K562 (cell line): ENCODE data around the gene TMCO1. TPM values are rescaled to one million over a fixed set of nuclear protein-coding genes. Genes with fewer than 3 reads are reported as not detected.

Experiments
- ASH1L ChIP-seq: fragments of 450-650 bp; IDR thresholded peaks from 2 replicates; pipeline ENCODE4 v1.6.1; 2018; ENCODE audit warnings: borderline replicate concordance, mild to moderate bottlenecking, low read depth; ENCODE audit not compliant: partially characterized antibody
- C11orf30 ChIP-seq: fragments of 450-650 bp; IDR thresholded peaks from 2 replicates; pipeline ENCODE4 v1.6.1; 2016; ENCODE audit warnings: low read depth, mild to moderate bottlenecking
- GATA2 ChIP-seq: sonication (generic); formaldehyde crosslinking; IDR thresholded peaks from 2 replicates; pipeline ENCODE4 v1.4.0; 2020; ENCODE audit warnings: mild to moderate bottlenecking, missing genetic modification reagents
- HEY1 ChIP-seq: fragments of 250-450 bp; sonication (Bioruptor Pico); IDR thresholded peaks from 2 replicates; pipeline ENCODE4 v1.5.0; 2020; ENCODE audit warnings: mild to moderate bottlenecking, moderate library complexity, borderline replicate concordance
- HINFP ChIP-seq: fragments of 450-650 bp; conservative IDR thresholded peaks from 2 replicates; pipeline ENCODE4 v1.6.1; 2016; ENCODE audit warnings: missing genetic modification characterization, low read depth, mild to moderate bottlenecking, control low read depth, missing compliant biosample characterization
- HMGXB4 ChIP-seq: sonication (generic); formaldehyde crosslinking; IDR thresholded peaks from 2 replicates; pipeline ENCODE4 v1.8.1; 2023; ENCODE audit warnings: mild to moderate bottlenecking, missing genetic modification reagents
- MAFG ChIP-seq: fragments of 450-650 bp; conservative IDR thresholded peaks from 2 replicates; pipeline ENCODE4 v1.6.1; 2016; ENCODE audit warnings: missing genetic modification characterization, missing compliant biosample characterization
- MLLT1 ChIP-seq, 2 experiments: fragments of 450-650 bp; IDR thresholded peaks; 2 replicates each; pipeline ENCODE4 v1.6.1; 2016
- NCOR1 ChIP-seq: fragments of 450-650 bp; IDR thresholded peaks from 2 replicates; pipeline ENCODE4 v1.6.1; 2016; ENCODE audit warnings: mild to moderate bottlenecking, moderate library complexity
- NELFE ChIP-seq: IDR thresholded peaks from 2 replicates; pipeline ENCODE4 v1.6.1; 2011; ENCODE audit warnings: mild to moderate bottlenecking; ENCODE audit not compliant: insufficient read depth, insufficient read length
- NFIC ChIP-seq: fragments of 450-650 bp; IDR thresholded peaks from 2 replicates; pipeline ENCODE4 v1.6.1; 2017; ENCODE audit warnings: mild to moderate bottlenecking, inconsistent platforms
- PHB2 ChIP-seq: fragments of 450-650 bp; IDR thresholded peaks from 2 replicates; pipeline ENCODE4 v1.6.1; 2017; ENCODE audit warnings: low read depth
- PHTF2 ChIP-seq: fragments of 250-450 bp; sonication (Bioruptor Pico); IDR thresholded peaks from 2 replicates; pipeline ENCODE4 v1.5.0; 2021; ENCODE audit warnings: mild to moderate bottlenecking
- PTBP1 ChIP-seq: fragments of 200-400 bp; formaldehyde crosslinking; IDR thresholded peaks from 2 replicates; pipeline ENCODE4 v1.6.1; 2017; ENCODE audit warnings: low read depth, low read length
- SOX6 ChIP-seq: fragments of 450-650 bp; IDR thresholded peaks from 2 replicates; pipeline ENCODE4 v1.6.1; 2014; ENCODE audit warnings: mild to moderate bottlenecking
- SUPT5H ChIP-seq: fragments of 450-650 bp; IDR thresholded peaks from 2 replicates; pipeline ENCODE4 v1.6.1; 2016
- TEAD4 ChIP-seq, 2 experiments: sonication (generic) in 1 of 2; formaldehyde crosslinking in 1 of 2; IDR thresholded peaks; 2 replicates each; pipeline versions ENCODE4 v1.6.1 to v1.8.0; 2012 to 2022; ENCODE audit warnings: borderline replicate concordance in 1 of 2, inconsistent platforms in 1 of 2, low read length in 1 of 2, mild to moderate bottlenecking in 1 of 2, missing genetic modification reagents in 1 of 2
- USF2 ChIP-seq: sonication (generic); formaldehyde crosslinking; IDR thresholded peaks from 2 replicates; pipeline ENCODE4 v1.5.0; 2020; ENCODE audit warnings: missing genetic modification reagents
- ZKSCAN8 ChIP-seq: fragments of 200-800 bp; sonication (Bioruptor generic); IDR thresholded peaks from 2 replicates; pipeline ENCODE4 v1.6.1; 2016; ENCODE audit warnings: missing genetic modification characterization, missing compliant biosample characterization
- ZNF316 ChIP-seq: fragments of 450-650 bp; IDR thresholded peaks from 2 replicates; pipeline ENCODE4 v1.6.1; 2016
- ZNF431 ChIP-seq: sonication (generic); formaldehyde crosslinking; IDR thresholded peaks from 2 replicates; pipeline ENCODE4 v1.8.0; 2022; ENCODE audit warnings: mild to moderate bottlenecking, missing genetic modification reagents
- ZNF444 ChIP-seq: fragments of 250-450 bp; sonication (Bioruptor Pico); IDR thresholded peaks from 2 replicates; pipeline ENCODE4 v1.4.0; 2020; ENCODE audit warnings: mild to moderate bottlenecking, moderate library complexity
- ZNF639 ChIP-seq, 2 experiments: fragments of 200-800 bp in 1 of 2; sonication (Bioruptor generic) in 1 of 2; sonication (generic) in 1 of 2; formaldehyde crosslinking in 1 of 2; IDR thresholded peaks in 1 of 2; conservative IDR thresholded peaks in 1 of 2; 2 replicates each; pipeline versions ENCODE4 v1.5.0 to v1.6.1; 2016 to 2020; ENCODE audit warnings: missing compliant biosample characterization in 1 of 2, missing genetic modification characterization in 1 of 2, missing genetic modification reagents in 1 of 2
- polyA plus RNA-seq, 8 experiments: library from polyadenylated mRNA; depleted of rRNA in 4 of 8; stranded (reverse) in 5 of 8; unstranded in 3 of 8; fragments of >200 nt; fragmentation: Nextera tagmentation in 2 of 8; fragmentation: Illumina TruSeq in 1 of 8; extraction: Ambion mirVana in 2 of 8; extraction: Trizol in 1 of 8; gene quantifications; 2 replicates each; pipeline versions ENCODE4 v1.2.1 to v1.2.3, GENCODE V29; 2011 to 2014; ENCODE audit warnings: inconsistent platforms in 1 of 8, missing spikeins in 1 of 8
- total RNA-seq, 7 experiments: library from RNA; depleted of rRNA in 6 of 7; stranded (reverse); fragments of >200 nt in 6 of 7; fragmentation: Illumina TruSeq in 2 of 7; extraction: Trizol in 2 of 7; gene quantifications; 2 replicates each; pipeline versions ENCODE4 v1.2.1 to v1.2.3, GENCODE V29; 2011 to 2021; ENCODE audit warnings: low replicate concordance in 1 of 7

Gene TMCO1
- total and polyA plus RNA-seq, 9 of the 15 experiments (the other 6 are each of a cell fraction or from before 2014, with no cell fraction given) = 69.3 to 561 (median 175) TPM

- TF ChIP-seq ZNF639 (CRISPR knock-in tag; conservative IDR thresholded peaks at IDR 0.05 in 1 of 2, IDR thresholded peaks at IDR 0.05 in 1 of 2) (no peak), HMGXB4 (CRISPR knock-in tag) (no peak), HEY1 (CRISPR knock-in tag) (no peak), NELFE (no peak), ZKSCAN8 (no peak), GATA2 (peak; percentile 71), MAFG (tag) (no peak), PHTF2 (CRISPR knock-in tag) (no peak), ZNF444 (no peak), USF2 (CRISPR knock-in tag) (no peak), SUPT5H (no peak), NFIC (peak; percentile 63), ZNF316 (no peak), PTBP1 (no peak), ZNF431 (CRISPR knock-in tag) (no peak), C11orf30 (no peak), ASH1L (no peak), SOX6 (peak; percentile 55; the same call in 1 of the 2 replicates), PHB2 (no peak), HINFP (tag) (no peak), NCOR1 (peak; percentile 88), MLLT1 (IDR thresholded peaks at IDR 0.05) (no peak), TEAD4 (IDR thresholded peaks at IDR 0.05; ENCODE audit: low read length) (peak; percentile 78), TEAD4 (CRISPR knock-in tag; IDR thresholded peaks at IDR 0.05; ENCODE audit: borderline replicate concordance) (no peak)
These were observed 48.3 kb upstream of the TMCO1 start (continued) for GRCh38 chr1:165816826-165817497.
